Measurements from ENCODE around the gene NAMPT.

The NAMPT gene

DNA sequence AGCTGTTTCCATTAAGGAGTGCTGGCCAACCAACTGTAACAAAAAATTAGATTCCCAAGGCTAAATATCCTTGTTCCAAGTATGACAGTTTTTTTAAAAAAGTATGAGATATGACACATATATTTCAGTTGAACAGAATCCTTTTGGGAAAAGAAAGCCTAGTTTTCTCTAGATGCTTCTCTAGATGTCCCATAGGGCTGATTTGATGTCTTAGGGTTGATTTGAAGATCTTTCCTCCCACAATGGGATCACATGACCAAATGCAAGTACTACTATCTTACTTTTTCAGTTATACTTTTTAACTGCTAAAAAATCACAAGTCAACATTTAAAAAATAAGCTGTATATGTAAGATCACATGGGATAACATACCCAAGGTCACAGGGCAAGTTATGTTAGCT is 3.7 kb downstream of the NAMPT start:
- TF ChIP-seq ZBTB7A (IDR thresholded peaks at IDR 0.05; ENCODE audit: low read depth), result no peak
- TF ChIP-seq CEBPB (IDR thresholded peaks at IDR 0.05), result no peak

DNA sequence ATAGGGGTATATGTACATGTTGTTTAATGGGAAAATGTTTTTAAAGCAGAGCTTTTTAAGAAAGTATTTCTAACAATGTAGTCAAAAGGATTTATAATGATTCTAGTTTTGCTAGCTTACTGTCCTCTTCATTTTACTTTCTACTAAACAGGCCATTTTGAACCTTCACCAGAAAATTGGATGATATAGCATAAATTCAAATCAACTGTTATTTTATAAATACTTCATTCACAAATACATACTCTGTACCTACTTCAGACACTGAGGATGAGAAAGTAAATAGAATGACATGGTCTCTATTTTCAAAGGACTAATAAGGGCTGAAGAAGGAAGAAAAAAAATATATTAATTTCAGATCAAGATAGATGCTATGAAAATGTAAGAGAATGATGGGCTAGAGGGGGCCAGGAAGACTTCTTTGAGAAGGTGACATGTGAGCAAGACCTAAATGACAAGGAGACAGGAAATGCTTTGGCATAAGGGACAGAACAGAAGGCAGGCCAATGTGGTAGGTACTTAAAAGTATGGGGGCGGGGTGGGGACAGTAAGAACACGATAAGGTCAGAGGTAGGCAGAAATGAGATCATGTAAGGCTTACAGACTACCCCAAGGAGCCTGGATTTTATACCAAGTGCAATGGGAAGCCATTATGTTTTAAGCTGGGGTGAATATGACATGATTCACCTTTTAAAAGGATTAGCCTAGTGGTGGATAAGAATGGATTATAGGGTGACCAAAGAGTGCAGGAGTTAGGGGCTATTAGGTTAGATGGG is 5.2 kb downstream of the NAMPT start:
- TF ChIP-seq EP300 (IDR thresholded peaks at IDR 0.05; ENCODE audit: borderline replicate concordance) (no peak), RAD21 (IDR thresholded peaks at IDR 0.05; ENCODE audit: low read depth) (no peak)

DNA sequence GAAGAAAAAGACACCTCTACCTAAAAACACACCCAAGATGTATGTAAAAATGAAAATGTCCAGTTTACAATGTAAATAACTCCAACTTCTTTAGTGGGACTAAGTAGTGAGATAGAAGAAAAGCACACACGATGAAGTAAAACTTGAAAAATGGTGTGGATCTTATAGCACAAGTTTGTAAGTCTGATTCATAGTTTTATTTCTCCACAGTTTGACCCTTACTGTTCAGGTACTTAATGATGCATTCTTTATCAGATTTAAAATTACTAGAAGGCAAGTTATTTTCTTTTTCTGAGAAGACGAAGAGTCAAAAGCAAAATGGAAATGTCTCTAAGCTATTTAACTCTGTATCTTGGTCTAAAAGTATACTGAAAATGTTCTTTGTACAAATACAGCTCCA is 6.1 kb downstream of the NAMPT start:
- TF ChIP-seq CREB1 (IDR thresholded peaks at IDR 0.05; ENCODE audit: low read depth), result no peak
- TF ChIP-seq, protein P1, sequence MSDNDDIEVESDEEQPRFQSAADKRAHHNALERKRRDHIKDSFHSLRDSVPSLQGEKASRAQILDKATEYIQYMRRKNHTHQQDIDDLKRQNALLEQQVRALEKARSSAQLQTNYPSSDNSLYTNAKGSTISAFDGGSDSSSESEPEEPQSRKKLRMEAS (IDR thresholded peaks at IDR 0.05), result no peak
- no peak for TF ChIP-seq ZBTB7A (IDR thresholded peaks at IDR 0.05; ENCODE audit: low read depth)
- no peak for TF ChIP-seq EGR1 (IDR thresholded peaks at IDR 0.05)
- no peak for TF ChIP-seq TCF12 (IDR thresholded peaks at IDR 0.05; ENCODE audit: low read depth)
- TF ChIP-seq CEBPB (IDR thresholded peaks at IDR 0.05), result no peak
- no peak for TF ChIP-seq TEAD4 (IDR thresholded peaks at IDR 0.05)
- no peak for TF ChIP-seq RAD21 (IDR thresholded peaks at IDR 0.05; ENCODE audit: low read depth)
- TF ChIP-seq, protein P2, sequence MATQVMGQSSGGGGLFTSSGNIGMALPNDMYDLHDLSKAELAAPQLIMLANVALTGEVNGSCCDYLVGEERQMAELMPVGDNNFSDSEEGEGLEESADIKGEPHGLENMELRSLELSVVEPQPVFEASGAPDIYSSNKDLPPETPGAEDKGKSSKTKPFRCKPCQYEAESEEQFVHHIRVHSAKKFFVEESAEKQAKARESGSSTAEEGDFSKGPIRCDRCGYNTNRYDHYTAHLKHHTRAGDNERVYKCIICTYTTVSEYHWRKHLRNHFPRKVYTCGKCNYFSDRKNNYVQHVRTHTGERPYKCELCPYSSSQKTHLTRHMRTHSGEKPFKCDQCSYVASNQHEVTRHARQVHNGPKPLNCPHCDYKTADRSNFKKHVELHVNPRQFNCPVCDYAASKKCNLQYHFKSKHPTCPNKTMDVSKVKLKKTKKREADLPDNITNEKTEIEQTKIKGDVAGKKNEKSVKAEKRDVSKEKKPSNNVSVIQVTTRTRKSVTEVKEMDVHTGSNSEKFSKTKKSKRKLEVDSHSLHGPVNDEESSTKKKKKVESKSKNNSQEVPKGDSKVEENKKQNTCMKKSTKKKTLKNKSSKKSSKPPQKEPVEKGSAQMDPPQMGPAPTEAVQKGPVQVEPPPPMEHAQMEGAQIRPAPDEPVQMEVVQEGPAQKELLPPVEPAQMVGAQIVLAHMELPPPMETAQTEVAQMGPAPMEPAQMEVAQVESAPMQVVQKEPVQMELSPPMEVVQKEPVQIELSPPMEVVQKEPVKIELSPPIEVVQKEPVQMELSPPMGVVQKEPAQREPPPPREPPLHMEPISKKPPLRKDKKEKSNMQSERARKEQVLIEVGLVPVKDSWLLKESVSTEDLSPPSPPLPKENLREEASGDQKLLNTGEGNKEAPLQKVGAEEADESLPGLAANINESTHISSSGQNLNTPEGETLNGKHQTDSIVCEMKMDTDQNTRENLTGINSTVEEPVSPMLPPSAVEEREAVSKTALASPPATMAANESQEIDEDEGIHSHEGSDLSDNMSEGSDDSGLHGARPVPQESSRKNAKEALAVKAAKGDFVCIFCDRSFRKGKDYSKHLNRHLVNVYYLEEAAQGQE (IDR thresholded peaks at IDR 0.05; ENCODE audit: low read depth), result no peak
- TF ChIP-seq EP300 (IDR thresholded peaks at IDR 0.05; ENCODE audit: borderline replicate concordance), result no peak
- TF ChIP-seq, protein P3, sequence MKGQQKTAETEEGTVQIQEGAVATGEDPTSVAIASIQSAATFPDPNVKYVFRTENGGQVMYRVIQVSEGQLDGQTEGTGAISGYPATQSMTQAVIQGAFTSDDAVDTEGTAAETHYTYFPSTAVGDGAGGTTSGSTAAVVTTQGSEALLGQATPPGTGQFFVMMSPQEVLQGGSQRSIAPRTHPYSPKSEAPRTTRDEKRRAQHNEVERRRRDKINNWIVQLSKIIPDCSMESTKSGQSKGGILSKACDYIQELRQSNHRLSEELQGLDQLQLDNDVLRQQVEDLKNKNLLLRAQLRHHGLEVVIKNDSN (IDR thresholded peaks at IDR 0.05), result no peak
- no peak for TF ChIP-seq YY1 (IDR thresholded peaks at IDR 0.05; ENCODE audit: low read depth)
- no peak for TF ChIP-seq FOXM1 (IDR thresholded peaks at IDR 0.05; ENCODE audit: borderline replicate concordance, low read depth)
- TF ChIP-seq TAF1 (IDR thresholded peaks at IDR 0.05; ENCODE audit: low read depth), result no peak
- TF ChIP-seq NFIC (IDR thresholded peaks at IDR 0.05), result no peak

DNA sequence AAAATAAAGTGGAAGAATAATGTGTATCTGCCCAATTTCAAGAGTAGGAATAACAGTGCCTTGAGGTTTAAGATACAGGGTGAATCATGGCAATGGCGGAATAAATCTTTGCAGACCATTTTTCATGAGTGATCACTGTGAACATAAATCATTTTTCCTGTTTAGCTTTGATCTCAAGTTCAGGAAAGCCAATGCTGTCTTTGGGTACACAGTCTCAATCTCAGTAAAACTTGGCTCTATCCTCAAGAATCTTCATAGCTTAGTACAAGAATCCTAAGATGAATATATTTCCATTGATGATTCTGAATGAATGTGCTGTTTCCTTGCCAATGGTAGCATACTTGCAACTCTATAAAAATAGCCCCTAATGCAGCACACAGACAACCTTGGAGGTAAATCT is 6.8 kb downstream of the NAMPT start:
- TF ChIP-seq CREB1 (IDR thresholded peaks at IDR 0.05; ENCODE audit: low read depth) (no peak), TAF1 (IDR thresholded peaks at IDR 0.05; ENCODE audit: low read depth) (no peak), CEBPB (IDR thresholded peaks at IDR 0.05) (no peak), YY1 (IDR thresholded peaks at IDR 0.05; ENCODE audit: low read depth) (no peak), TEAD4 (IDR thresholded peaks at IDR 0.05) (no peak), FOXM1 (IDR thresholded peaks at IDR 0.05; ENCODE audit: borderline replicate concordance, low read depth) (no peak), TCF12 (IDR thresholded peaks at IDR 0.05; ENCODE audit: low read depth) (no peak), ZBTB7A (IDR thresholded peaks at IDR 0.05; ENCODE audit: low read depth) (no peak), EP300 (IDR thresholded peaks at IDR 0.05; ENCODE audit: borderline replicate concordance) (no peak), RAD21 (IDR thresholded peaks at IDR 0.05; ENCODE audit: low read depth) (no peak), EGR1 (IDR thresholded peaks at IDR 0.05) (no peak), NFIC (IDR thresholded peaks at IDR 0.05) (no peak)
- TF ChIP-seq, protein P1 (IDR thresholded peaks at IDR 0.05), result no peak
- TF ChIP-seq, protein P3 (IDR thresholded peaks at IDR 0.05), result no peak
- TF ChIP-seq, protein P2 (IDR thresholded peaks at IDR 0.05; ENCODE audit: low read depth), result no peak

DNA sequence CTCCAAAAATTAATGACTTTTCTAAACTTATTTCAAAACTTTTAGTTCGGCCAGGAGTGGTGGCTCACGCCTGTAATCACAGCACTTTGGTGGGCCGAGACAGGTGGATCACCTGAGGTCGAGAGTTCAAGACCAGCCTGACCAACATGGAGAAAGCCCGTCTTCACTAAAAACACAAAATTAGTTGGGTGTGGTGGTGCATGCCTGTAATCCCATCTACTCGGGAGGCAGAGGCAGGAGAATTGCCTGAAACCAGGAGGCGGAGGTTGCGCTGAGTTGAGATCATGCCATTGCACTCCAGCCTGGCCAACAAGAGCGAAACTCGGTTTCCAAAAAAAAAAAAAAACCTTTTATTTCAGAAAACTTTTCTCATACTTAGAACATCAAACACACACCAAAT is 8.3 kb downstream of the NAMPT start:
- TF ChIP-seq FOXM1 (IDR thresholded peaks at IDR 0.05; ENCODE audit: borderline replicate concordance, low read depth) (no peak), CEBPB (IDR thresholded peaks at IDR 0.05) (no peak), NFIC (IDR thresholded peaks at IDR 0.05) (no peak), YY1 (IDR thresholded peaks at IDR 0.05; ENCODE audit: low read depth) (no peak), EP300 (IDR thresholded peaks at IDR 0.05; ENCODE audit: borderline replicate concordance) (no peak), RAD21 (IDR thresholded peaks at IDR 0.05; ENCODE audit: low read depth) (no peak), ZBTB7A (IDR thresholded peaks at IDR 0.05; ENCODE audit: low read depth) (no peak), TAF1 (IDR thresholded peaks at IDR 0.05; ENCODE audit: low read depth) (no peak), TCF12 (IDR thresholded peaks at IDR 0.05; ENCODE audit: low read depth) (no peak), EGR1 (IDR thresholded peaks at IDR 0.05) (no peak), CREB1 (IDR thresholded peaks at IDR 0.05; ENCODE audit: low read depth) (no peak), TEAD4 (IDR thresholded peaks at IDR 0.05) (no peak)
- TF ChIP-seq, protein P1 (IDR thresholded peaks at IDR 0.05), result no peak
- TF ChIP-seq, protein P3 (IDR thresholded peaks at IDR 0.05), result no peak
- TF ChIP-seq, protein P2 (IDR thresholded peaks at IDR 0.05; ENCODE audit: low read depth), result no peak
